CD4-positive, alpha-beta T cell treated with Interleukin-12 subunit alpha and Interleukin-12 subunit beta, for 1 hour (primary cell): ENCODE measurements around the gene GNAQ.
"Not testable (repeated sequence)": the region's sequence is repeated elsewhere in the genome, so short reads cannot be mapped to it uniquely, and the experiment has no call there.

ENCODE experiments used
- DNase-seq: peaks from one replicate; pipeline ENCODE4 v3.0.0-alpha.2; 2020

The GNAQ gene

DNA sequence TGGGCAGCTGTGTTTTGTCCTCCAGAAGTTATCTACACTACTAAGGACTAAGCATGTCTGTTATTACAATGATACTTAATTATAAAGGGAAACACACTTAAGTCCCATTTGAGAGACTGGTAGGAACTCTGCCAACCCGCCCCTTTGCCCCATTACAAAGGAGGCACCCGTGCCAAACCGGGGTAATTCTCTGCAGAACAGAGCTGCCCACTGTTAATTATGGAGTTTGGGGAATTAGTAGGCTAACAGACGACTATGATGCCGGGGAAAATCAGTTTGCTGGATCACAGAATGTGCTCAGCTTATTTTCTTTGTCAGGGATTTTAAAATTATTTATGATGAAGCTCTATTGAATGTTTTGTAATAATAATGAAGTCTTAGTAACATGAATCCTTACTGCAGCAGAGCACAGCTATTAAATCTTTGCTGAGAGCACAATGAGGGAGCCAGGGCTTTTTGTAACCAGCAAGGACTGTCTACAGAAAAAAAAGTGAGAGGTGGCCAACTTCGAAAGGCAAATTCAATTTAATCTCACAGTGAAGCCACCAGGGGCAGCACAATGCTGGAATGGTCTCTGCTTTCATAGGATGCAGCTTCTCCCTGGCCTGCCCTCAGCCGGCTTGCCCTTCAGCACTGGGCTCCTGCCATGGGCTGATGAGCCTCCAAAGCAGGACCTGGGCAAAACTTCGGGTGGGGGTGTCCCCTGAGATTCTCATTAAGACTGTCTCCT is 134.5 kb downstream of the GNAQ start:
- no peak for DNase-seq

DNA sequence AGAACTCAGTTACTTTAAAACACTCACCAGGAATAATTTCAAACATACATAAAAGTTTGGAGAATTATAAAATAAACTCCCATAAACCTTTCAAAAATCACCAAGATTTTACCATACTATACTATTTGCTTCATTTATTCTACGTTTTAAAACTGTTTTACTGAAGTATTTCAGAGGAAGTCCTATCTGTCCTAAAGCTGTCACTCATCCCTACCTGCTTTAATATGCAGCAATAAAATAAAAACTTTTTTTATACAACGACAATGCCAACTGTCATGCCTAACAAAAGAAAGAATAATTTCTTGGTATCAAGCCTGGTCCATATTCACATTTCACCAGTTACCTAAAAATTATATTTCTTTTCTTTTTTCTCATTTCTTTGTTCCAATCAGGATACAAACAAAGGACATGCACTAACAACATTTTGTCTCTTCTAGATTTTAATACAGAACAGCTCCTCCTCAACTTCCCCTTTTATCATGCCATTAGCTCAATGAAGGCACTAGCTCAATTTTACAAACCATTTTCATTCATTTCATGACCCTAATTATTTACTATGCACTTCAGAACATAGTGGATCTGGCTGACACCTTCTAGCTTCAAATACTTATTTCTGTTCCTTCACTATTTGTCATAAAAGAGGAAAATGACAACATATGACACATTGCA is 135.2 kb downstream of the GNAQ start:
- DNase-seq: no peak

DNA sequence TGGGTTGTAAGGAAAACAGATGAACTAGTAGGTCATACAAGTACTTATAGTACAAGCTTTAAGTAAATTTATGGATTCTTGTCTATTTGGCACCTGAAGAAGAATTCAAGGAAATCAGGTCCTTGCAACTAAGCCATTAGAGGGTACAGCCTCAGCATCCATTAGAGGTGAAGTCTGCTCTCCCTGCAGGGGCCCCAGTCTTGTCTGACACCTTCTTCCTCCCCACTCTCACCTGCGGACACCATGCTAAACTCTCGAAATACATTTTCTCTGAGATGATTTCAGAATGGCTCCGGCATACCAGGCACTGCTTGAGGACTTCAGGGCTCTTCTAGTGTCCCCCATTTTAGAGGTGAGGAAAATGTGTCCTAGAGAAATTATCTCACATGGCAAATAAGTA is 137.9 kb downstream of the GNAQ start:
- no peak for DNase-seq

DNA sequence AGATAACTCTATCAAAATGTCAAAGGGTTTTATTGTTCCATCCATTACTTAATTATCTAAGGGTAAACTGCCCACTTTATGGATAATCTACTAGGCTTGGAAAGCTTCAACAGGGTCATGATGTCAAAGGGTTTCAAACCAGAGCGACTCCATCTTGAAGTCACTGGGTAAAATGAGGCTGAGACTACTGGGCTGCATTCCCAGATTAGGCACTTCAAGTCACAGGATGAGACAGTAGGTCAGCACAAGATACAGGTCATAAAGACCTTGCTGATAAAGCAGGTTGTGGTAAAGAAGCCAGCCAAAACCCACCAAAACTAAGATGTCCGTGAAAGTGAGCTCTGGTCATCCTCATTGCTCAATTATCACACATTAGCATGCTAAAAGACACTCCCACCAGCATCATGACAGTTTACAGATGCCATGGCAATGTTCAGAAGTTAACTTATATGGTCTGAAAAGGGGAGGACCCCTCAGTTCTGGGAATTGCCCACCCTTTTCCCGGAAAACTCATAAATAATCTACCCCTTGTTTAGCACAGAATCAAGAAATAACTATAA is 138.6 kb downstream of the GNAQ start:
- no peak for DNase-seq

DNA sequence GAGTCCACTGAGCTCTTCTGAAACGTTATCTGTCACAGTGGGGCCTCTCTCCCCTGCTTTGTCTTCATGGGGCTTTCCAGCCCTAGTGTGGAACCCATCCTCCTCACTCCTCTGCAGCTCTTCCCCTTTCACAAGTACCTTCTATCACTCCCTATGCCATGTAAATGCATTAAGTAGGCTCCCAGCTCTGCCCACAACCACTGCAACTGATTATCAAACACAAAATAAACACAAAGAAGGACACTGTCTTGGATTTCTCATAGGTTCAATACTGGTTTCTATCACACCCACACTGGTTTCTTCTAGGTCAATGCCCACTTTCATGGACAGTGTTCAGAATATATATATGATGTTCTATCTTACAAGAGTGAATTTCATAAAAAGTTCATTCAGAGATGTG is 139.4 kb downstream of the GNAQ start:
- no peak for DNase-seq

DNA sequence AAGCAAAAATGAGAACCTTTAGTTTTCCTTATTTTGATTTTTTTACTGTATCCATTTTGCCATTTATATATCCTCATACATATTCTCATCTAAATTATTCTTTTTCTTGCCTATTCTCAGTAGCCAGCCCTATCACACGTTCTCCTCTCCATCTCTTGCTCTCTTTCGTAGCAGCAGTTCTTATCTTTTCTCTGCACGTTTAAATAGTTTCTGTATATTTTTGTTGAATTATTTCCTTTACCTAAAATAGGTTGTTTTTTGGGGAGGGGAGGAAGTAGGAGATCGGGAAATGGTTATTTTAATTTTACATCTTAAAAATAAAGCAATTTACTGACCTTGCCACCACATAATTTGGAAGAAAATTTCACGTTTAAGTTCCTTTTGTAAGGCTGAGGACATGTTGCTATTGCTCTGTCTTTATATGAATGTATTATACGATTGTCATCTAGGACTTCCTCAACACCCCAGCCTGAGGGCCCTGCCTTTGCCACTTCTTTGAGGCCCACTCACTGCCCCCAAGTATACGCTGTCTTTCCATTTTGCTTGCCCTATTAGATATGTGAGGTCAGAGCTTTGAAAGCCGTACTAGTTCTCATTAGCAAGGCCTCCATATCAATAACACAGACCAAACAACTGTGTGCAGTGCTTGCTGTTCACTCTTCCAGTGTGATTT is 140.3 kb downstream of the GNAQ start:
- no peak for DNase-seq

DNA sequence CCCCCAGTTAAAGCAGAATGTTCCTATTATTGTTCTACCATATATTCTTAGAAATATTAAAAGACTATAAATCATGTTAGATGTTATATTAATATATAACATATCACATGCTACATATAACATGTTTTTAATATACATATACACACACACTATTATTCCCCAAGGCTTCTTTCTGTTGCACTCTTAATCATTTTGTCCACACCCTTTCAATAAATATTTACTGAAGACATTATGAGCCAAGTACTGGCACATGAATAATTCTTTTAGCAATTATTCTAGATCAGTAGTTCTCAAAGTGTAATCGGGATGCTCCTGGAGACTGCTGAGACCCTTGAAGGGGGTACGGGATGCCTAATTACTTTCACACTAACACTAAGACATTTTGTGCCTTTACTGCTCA is 143.9 kb downstream of the GNAQ start:
- no peak for DNase-seq

DNA sequence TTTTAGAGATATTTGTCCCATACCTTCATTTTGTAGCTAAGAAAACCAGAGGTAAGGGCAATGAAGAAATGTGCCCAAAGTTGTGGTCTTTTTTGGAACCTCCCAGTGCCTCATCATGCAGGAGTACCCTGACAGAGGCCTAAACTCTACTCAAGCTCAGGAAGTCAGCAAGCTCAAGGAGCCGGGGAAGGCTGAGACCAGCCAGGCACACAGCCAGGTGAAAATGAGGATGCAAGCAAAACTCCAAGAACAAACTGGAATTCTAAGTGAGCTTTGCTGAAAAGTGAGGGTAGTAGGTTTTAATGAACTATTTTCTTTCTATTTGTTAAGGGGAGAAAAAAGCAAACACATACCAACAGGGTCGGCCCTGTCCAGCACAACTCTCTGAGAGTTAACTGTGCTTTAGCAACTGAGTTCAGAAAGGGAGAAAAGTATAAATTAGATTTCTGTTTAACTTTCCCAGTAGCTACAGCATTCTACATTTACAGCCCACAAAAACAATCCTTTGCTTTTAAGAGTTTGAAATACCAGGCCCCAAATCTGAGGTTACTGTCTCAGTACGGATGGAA is 146.4 kb downstream of the GNAQ start:
- no peak for DNase-seq

DNA sequence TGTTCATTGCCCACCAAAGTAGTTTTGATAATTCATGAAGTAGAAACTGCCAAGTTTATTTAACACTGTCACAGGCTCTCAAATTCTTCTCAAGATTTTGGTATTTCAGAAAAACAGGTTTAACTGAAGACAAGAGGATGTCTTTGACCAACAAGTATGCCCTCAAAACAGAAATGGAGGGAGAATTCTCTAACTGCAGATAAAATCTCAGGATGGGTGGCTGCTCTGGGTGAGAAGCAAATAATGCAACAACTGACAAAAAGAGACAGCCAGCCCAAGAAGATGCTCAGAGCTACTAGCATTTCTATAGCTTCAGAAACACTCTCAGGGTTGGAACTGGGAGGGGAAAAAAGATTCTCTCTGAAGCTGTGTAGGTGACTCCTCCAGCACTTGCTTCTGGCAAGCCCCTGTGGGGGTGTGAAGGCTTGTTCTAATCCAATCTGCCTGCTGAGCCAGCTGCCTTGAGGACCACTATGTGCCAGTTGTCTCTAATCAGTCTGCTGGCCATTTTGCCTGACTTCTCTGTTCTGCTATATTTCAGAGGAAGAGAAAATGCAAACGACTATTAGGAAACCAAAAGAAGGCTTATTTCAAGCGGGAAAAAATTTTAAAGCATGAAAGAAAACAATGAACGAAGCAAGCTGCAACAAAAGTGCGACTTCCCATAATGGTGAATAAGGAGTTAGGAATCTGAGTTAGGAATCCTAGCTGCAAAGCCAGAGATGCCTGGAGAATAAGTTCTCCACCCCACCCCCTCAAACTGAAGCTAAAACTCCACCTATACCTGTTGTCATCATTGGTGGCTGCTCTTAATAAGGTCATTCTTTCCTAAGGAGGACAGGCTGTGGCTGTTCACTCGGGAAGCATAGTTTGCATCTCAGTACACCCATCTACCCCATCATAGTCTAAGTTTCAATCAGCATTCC is 147.5 kb downstream of the GNAQ start:
- no peak for DNase-seq

DNA sequence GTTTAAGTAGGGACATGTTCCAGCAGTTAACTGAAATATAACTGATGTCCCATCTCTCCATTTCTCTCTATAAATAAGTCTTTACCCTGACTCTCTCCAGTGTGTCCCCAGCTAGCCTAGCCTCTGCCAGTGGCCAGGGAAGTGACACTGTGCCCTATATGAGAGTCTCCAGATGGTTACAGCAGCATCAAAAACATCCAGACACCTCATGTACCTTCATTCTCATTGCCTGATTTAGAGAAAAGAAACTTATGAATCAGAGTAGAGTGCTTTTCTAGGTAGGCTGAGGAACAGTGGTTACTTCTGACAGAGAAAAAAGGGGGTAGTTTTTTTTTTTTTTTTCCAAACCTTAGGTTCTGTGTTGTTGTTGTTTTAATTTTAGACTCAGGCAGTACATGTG is 148.5 kb downstream of the GNAQ start:
- DNase-seq: no peak

DNA sequence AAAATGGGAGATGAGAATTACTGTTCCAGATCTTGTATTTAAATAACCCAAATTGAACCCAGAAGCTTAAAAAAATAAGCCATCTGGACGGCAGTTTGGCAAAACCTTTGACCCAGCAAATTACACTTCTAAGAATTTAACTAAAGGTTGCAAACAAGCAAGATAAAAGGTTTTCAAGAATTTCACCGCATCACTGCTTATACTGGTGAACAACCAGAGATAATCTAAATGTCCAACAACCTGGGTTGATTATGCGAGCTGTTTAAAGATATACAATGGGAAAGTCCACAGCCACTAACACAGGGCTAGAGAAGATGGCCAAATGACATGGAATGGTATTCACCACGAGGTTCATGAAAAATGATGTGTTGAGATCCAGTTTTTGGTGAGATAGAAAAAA is 149.3 kb downstream of the GNAQ start:
- no peak for DNase-seq

DNA sequence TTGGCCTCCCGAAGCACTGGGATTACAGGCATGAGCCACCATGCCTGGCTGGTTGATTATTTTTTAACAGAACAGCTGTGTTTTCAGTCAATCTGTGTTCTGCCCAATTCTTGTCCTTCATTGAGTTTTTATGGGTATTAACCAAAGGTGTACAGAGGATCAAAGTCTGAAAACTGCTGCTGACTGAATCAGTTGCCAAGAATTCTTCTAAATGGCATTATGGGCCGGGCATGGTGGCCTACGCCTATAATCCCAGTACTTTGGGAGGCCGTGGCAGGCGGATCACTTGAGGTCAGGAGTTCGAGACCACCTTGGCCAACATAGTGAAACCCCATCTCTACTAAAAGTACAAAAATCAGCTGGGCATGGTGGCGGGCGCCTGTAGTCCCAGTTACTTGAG is 150.0 kb downstream of the GNAQ start:
- not testable (repeated sequence) for DNase-seq

DNA sequence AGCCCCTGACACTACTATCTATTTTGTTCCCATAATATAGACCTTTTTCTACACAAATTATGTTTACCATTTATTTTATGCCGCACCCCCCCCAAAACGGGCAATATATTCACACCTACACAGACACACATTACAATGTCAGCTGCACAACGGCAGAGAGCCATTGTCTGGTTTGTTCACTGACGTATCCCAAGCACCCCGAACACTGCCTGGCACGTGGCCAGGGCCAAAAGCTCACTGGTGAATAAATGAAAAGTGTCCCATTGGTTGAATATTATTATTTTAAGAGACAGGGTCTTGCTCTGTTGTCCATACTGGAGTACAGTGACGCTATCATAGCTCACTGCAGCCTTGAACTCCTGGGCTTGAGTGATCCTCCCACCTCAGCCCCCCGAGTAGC is 150.5 kb downstream of the GNAQ start:
- DNase-seq: no peak

DNA sequence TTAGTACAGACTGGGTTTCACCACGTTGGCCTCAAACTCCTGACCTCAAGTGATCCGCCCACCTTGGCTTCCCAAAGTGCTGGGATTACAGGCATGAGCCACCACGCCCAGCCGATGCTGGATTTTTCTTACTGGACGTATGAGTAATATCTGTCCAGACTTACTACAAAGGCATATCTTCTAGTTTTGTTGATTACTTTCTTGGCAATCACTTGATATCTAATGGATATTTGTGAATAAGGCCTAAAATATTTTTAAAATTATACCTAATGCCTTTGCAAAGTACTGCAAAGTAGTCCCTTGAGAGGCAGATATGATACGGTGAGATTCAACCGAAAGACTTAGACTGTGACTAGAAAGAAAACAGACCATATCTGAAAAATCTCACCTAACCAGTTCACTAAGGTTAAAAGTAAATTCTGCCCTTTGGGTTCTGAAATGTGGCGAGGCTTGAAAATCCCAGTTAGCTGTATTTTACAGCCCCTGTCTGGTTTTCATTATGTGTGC is 152.1 kb downstream of the GNAQ start:
- DNase-seq: no peak

DNA sequence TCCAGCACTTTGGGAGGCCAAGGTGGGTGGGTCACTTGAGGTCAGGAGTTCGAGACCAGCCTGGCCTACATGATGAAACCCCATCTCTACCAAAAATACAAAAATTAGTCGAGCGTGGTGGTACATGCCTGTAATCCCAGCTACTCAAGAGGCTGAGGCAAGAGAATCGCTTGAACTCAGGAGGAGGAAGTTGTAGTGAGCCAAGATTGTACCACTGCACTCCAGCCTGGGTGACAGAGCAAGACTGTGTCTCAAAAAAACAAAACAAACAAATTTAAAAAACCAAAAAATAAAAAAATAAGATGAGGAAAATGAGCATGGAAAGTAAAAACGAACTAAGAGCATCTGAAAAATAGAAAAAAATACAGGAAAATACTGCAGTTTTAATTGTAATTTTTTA is 152.8 kb downstream of the GNAQ start:
- not testable (repeated sequence) for DNase-seq

DNA sequence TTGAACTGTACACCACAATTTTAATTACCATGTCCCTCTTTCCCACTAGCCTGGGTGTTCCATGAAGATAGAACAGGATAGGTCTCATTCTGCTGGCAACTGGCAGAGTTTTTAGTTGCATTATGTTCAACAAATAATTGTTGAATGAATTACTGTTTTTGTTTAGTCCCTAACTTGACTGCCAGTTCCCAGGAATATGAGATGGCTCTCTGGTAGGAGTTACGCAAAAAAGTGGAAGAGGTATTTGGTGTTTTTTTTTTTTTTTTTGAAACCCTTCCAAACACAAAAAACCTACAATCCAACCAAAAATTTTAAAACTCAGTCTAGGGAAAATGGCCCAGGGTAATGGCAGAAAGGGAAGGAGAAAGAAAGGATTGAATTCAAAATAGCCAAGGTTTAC is 153.6 kb downstream of the GNAQ start:
- no peak for DNase-seq

DNA sequence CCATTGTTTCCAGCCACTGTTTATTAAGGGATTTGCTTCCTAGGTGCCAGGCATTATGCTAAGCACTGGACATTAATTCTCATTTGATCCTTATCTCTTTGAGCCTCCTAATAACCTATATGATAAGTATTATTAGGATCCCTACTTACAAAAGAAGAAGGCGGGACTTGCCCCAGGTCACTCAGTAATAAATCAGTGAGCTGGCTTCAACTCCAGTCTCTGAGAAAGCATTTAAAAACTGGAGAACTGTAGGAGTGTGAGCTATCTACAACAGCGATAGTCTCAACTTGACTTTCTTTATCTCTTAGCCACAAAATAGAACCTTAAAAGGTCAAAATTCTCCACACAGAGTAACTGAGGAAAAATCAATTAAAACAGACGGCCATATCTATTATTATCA is 155.0 kb downstream of the GNAQ start:
- DNase-seq: no peak

DNA sequence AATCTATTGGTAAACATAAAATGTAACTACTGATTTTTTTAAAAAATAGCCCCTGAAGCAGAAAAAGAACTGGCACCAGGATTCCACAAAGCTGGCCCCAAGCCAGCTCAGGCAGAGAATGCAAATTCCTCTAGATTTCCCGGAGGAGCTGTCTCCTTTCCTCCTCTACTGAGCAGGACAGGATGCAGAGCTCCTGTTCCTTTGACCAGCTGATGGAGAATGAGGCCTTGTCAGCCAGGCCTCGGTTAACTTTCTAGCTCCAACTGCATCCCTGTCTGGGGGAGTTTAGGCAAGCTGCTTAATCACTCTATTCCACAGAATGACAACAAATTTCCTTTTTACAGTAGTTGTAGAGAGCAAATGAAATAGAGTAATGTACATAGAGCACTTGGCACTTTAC is 155.5 kb downstream of the GNAQ start:
- DNase-seq: no peak

DNA sequence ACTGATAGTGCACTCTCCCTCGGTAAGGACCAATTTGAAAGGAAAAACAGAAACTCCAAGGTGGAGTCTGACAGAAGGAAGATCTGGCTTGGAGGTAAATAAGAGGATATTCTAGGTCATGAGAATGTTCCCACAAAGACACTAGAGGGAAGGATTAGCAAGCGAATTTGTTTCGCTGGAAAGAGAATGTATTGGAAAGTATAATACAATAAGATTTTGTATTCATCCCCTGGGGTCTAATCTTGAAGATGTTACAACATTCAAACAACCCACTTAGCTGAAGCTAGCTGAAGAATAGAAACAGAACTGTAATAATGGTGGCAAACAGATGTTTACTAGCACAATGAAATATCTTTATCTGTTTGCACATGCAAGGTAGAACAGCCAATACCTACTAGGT is 158.7 kb downstream of the GNAQ start:
- DNase-seq: no peak

DNA sequence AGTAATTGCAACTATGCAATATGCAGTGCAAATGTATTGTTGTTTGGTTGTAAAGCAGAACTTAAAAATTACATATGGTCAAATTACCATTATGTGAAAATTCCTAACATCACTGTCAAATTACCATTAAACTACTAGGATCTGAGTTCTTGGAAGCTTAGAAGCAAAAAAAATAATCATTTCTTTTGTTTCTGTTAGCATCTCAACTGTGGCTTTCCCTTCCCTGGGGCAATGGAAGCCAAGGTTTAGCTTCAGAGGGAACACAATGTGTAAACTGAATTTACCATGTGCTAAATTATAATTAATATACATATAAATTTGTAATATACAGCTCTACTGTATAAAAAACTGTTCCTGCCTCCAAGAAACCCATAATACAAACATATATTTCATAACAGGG is 159.4 kb downstream of the GNAQ start:
- DNase-seq: no peak

DNA sequence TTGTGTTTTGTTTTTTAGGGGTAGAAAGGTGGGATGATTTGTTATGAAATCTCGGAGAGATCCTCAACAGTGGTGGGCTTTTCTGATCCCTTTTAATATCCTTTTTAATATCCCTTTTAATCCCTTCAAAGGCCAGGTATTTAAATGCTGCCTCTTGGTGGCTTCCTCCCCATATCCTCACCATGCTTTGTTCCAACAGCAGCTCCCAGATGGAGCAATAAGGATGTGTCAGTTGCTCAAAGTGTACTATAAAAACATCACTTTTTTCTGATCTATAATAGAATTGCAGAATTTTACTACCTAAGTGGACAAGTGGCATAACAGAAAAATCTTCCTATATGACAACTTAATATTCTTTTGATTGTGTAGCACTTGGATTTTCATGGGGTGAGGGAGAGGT is 160.1 kb downstream of the GNAQ start:
- DNase-seq: no peak

DNA sequence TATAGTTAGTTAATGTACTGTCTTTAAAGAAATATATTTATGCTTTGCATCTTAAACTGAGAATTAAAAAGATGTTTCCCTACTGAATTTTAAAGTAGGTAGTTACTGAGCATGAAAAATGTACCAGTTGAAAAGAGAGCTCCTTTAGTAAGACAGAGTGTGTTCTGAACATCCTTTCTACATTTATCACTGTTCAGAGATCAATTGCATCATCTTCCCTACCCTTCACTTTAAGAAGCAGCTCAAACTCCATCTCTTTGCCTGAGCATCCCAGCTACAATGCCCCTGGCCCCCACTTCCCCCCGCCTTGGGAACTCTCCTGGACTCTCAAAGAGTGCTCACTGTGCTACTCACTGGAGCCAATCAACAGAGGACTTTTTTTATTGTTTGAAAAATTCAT is 164.7 kb downstream of the GNAQ start:
- no peak for DNase-seq
